LHCN-M2 (cell line): ENCODE measurements around the gene ZNF479. TPM values are rescaled to one million over a fixed set of nuclear protein-coding genes. Genes with fewer than 3 reads are reported as not detected.
"Not testable (repeated sequence)": the region's sequence is repeated elsewhere in the genome, so short reads cannot be mapped to it uniquely, and the experiment has no call there.

ENCODE experiments used
- DNase-seq: peaks from one replicate; pipeline ENCODE4 v3.0.0-alpha.2; 2012; ENCODE audit warnings: low read depth
- polyA plus RNA-seq: library from polyadenylated mRNA; unstranded; fragments of >200 nt; gene quantifications from one replicate; pipeline ENCODE4 v1.2.1, GENCODE V29; 2012; ENCODE audit warnings: missing spikeins
- total RNA-seq: library from RNA; depleted of rRNA; stranded (reverse); fragments of >200 nt; gene quantifications from 2 replicates; pipeline ENCODE4 v1.2.3, GENCODE V29; 2014; rRNA removed

The ZNF479 gene
- total RNA-seq = not detected in 2 replicates
- polyA plus RNA-seq = not detected

DNA sequence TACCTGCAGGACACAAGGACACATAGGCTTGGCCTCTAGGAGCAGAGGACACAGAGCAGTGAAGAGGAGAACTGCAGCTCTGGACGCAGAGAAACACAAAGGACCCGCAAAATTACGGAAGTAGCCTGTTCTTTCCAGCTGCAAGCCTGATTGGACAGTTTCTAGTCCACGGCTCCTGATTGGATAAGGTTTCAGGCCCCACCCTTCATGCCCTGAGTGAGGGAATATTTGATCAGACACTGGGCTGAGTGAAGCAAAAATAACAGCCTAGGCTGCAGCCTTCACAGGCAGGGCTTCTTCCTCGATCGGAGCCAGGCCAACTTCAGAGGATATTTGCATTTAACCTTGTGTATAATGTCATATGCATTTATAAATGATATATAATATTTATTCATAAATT, at the start of gene ZNF479:
TSS of gene ZNF479 (minus strand) at position 101 of the 400 bp plus-strand sequence. CDS start 112 bp downstream, outside the sequence.
- not testable (repeated sequence) for DNase-seq

DNA sequence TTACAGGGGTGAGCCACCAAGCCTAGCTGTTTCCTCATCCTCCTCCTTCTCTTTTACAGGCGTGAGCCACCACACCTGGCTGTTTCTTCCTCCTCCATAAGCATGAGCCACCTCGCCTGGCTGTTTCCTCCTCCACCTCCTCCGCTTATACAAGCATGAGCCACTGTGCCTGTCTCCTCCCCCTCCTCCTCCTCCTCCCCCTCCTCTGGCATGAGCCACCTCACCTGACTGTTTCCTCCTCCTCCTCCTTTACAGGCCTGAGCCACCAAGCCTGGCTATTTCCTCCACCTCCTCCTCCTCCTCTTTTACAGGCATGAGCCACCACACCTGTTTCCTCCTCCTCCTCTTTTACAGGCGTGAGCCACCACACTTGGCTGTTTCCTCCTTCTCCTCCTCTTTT, 49.8 kb upstream of the ZNF479 start:
- DNase-seq = no peak

DNA sequence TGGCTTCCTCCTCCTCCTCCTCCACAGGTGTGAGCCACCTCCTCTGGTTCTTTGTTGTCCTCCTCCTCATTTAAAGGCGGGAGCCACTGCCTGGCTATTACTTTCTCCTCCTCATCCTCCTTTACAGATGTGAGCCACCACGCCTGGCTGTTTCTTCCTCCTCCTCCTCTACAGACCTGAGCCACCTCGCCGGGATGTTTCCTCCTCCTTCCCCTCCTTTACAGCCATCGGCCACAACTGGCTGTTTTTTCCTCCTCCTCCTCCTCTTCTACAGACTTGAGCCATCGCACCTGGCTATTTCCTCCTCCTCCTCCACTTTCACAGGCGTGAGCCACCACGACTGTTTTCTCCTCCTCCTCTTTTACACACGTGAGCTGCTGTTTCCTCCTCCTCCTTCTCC, 49.0 kb upstream of the ZNF479 start:
- no peak for DNase-seq

DNA sequence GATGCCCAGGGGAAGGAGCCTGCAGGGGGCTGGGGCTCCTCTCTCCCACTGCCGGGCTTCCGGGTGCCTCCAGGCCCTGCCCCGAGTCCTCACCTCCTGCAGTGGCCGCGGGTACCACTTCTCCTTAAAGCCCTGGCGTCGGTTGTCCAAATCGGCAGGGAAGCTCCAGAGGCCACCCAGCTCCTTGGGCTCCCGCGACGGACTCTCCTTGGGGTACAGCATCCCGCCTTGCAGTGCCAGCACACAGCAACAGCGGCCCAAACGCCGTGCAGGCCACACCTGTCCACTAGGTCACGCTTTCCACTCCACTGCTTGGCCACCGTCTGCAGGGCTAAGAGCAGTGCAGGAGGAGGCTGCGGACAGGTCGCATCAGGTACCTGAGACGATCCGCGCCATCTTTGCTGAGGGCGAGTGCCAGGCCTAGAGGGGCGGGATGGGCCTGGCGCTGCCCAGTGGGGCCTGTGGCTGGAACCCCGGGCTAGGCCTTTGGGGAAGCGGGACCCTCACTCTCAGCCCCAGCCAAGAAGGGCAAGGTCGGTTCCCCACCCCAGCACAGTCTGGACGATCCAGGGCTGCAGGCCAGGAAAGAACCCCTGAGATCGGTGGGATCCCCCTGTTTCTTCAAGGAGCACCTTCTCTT, 47.7 kb upstream of the ZNF479 start:
- DNase-seq = no peak

DNA sequence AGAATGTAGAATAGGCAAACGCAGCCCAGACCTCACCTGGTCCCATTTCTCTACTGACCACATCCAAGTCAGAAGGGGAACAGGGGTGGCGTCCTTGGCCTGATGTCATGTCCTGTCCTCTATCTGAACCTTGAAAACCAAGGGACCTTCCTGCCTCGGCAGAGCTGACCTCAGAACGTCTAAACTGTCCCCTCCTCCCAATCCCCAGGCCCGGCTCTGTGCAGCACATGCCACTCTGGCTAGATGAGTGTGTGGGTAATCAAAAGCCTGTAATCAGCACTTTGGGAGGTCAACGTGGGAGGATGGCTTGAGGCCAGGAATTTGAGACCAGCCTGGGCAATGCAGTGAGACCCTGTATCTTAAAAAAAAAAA, 46.5 kb upstream of the ZNF479 start:
- no peak for DNase-seq

DNA sequence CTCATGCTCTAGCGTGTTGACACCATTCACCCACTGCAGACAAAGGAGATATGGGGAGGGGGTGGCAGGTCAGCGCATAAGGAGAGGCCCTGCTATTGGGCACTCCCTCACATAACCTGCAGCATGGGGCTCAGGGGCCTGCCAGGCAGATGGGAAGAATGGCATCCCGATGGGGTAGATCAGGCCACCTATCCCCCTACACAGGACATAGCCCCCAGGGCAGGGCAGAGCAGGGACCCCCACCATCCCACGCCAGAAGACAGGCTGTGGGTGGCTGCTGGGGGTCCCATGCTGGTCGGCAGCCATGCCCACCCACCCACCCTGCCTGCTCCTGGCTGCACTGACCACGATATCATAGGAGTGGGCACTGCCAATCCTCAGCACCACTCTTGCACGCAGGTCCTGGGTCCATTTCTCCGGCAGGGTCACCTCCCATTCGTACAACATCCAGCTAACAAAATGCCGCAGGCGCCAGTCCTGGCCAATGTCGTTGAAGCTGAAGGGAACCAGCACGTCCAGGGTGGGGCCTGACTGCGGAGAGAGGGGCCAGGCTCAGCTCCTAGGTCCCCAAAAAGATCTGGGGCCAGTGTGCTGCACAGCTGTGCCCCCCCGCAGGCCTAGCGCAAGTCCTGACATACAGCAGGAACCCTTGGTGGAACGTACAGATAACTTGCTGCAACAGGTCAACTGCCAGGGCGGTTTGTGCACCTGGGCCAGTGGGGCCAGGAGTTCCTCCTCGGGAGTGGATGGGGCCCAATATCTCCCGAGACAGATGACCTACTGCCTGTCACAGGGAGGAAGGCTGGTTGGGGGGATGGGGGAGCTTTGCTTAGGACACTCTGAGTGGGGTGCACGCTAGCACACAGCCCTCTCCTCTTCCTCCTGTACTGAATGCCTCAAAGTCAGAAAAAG, 45.9 kb upstream of the ZNF479 start:
- DNase-seq = no peak

DNA sequence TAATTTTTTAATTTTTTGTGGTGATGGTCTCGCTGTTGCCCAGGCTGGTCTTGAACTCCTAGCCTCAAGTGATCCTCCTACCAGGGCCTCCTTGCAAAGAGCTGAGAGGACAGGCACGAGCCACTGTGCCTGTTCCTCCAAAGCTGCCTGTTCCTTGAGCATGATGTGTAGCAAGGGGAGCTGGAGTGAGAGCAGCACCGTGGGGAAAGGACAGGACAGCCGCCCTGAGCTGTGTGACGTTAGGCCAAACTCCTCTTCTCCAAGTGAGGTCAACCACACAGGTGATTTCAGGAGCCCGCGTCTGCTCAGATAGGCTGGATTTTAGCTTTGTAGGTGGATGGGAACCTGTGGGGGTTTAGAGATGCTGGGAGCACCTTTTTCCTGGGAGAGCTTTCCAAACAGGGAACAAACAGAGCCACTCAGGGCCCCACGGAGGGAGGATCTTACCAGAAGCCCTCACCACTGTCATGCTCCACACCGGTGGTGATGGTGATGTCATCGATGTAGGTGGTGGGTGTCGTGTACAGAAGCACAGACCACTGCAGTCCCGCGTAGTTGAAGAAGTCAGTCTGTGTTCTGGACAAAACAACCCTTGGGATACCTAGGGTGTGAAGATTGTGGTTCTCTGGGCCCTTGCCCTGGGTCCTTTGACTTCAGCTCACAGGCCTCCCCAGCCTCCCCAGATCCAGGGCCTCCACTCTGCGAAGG, 44.8 kb upstream of the ZNF479 start:
- DNase-seq = no peak

DNA sequence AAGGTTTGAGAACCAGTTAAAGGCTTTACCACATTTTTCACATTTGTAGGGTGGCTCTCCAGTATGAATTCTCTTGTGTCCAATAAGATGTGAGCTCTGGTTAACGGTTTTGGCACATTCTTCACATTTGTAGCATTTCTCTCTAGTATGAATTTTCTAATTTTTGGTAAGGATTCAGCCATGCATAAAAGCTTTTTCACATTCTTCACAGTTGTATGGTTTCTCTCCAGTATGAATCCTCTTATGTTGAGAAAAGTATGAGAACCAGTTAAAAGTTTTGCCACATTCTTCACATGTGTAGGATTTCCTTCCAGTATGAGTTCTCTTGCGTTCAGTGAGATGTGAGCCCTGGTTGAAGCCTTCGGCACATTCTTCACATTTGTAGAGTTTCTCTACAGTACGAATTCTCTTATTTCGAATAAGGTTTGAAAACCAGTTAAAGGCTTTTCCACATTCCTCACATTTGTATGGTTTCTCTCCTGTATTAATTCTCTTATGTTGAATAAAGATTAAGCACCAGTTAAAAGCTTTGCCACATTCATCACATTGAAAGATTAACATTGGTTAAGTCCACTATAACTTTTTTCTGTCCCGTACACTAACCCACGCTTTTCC, 33.2 kb upstream of the ZNF479 start:
- DNase-seq = no peak

DNA sequence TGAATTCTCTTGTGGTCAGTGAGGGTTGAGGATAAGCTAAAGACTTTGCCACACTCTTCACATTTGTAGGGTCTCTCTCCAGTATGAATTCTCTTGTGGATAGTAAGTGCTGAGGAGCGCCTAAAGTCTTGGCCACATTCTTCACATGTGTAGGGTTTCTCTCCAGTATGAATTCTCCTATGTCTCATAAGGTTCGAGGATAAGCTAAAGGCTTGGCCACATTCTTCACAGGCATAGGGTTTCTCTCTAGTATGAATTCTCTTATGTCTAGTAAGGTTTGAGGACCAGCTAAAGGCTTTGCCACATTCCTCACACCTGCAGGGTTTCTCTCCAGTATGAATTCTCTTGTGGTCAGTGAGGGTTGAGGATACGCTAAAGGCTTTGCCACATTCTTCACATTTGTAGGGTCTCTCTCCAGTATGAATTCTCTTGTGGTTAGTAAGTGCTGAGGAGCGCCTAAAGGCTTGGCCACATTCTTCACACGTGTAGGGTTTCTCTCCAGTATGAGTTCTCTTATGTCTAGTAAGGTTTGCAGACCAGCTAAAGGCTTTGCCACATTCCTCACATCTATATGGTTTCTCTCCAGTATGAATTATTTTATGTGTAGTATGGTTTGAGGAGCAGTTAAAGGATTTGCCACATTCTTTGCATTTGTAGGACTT, 12.0 kb downstream of the ZNF479 start:
- not testable (repeated sequence) for DNase-seq
